Neural cell (in vitro differentiated cells): ENCODE results near the gene ITPKB. TPM values are rescaled to one million over a fixed set of nuclear protein-coding genes. Genes with fewer than 3 reads are reported as not detected.

Source experiments
- H2AFZ ChIP-seq: fragments of 200-600, 300-800 bp; sonication (generic), shearing (Covaris generic); 2 replicates; pipeline ENCODE4 v1.6.0; 2014; ENCODE audit warnings: low read depth, mild to moderate bottlenecking, antibody characterized with exemption, low read length, moderate library complexity
- H3F3A ChIP-seq: fragments of 200-600 bp; shearing (Covaris generic); 2 replicates; pipeline ENCODE4 v1.6.1; 2016; ENCODE audit warnings: mild to moderate bottlenecking, moderate library complexity, mixed read lengths, antibody characterized with exemption, low read length; ENCODE audit not compliant: insufficient read depth, poor library complexity, severe bottlenecking
- H3K27ac ChIP-seq: fragments of 200-600, 300-800 bp; sonication (generic), shearing (Covaris generic); 2 replicates; pipeline ENCODE4 v1.5.1; 2014; ENCODE audit warnings: mild to moderate bottlenecking, low read length, moderate library complexity
- H3K27me3 ChIP-seq: fragments of 300-800, 200-600 bp; sonication (generic), shearing (Covaris generic); 2 replicates; pipeline ENCODE4 v1.6.0; 2014; ENCODE audit warnings: mild to moderate bottlenecking, low read depth, low read length, moderate library complexity; ENCODE audit not compliant: insufficient read depth
- H3K36me3 ChIP-seq: fragments of 300-800, 200-600 bp; sonication (generic), shearing (Covaris generic); 2 replicates; pipeline ENCODE4 v1.5.1; 2014; ENCODE audit warnings: mild to moderate bottlenecking, antibody characterized with exemption, low read length, moderate library complexity; ENCODE audit not compliant: insufficient read depth
- H3K4me2 ChIP-seq: fragments of 300-800, 200-600 bp; sonication (generic), shearing (Covaris generic); 2 replicates; pipeline ENCODE4 v1.6.0; 2014; ENCODE audit warnings: mild to moderate bottlenecking, low read length
- H3K4me3 ChIP-seq: fragments of 300-800, 200-600 bp; sonication (generic), shearing (Covaris generic); 2 replicates; pipeline ENCODE4 v1.5.1; 2014; ENCODE audit warnings: mild to moderate bottlenecking, low read length, moderate library complexity
- H3K79me2 ChIP-seq: fragments of 200-600 bp; shearing (Covaris generic); replicated peaks from 2 replicates; pipeline ENCODE4 v1.6.0; 2014; ENCODE audit warnings: mild to moderate bottlenecking, low read length, moderate library complexity; ENCODE audit not compliant: insufficient read depth
- H3K9ac ChIP-seq: fragments of 300-800, 200-600 bp; sonication (generic), shearing (Covaris generic); 2 replicates; pipeline ENCODE4 v1.6.1; 2016; ENCODE audit warnings: mild to moderate bottlenecking, low read length, mixed read lengths
- H3K9me2 ChIP-seq: fragments of 200-600 bp; shearing (Covaris generic); 2 replicates; pipeline ENCODE4 v1.6.1; 2016; ENCODE audit warnings: mild to moderate bottlenecking, low read length, mixed read lengths; ENCODE audit not compliant: insufficient read depth
- H3K9me3 ChIP-seq: fragments of 200-600, 300-800 bp; sonication (generic), shearing (Covaris generic); 2 replicates; pipeline ENCODE4 v1.6.1; 2016; ENCODE audit warnings: mild to moderate bottlenecking, mixed run types, low read length, moderate library complexity, mixed read lengths
- H4K20me1 ChIP-seq: fragments of 200-600 bp; shearing (Covaris generic); 2 replicates; pipeline ENCODE4 v1.6.1; 2016; ENCODE audit warnings: mild to moderate bottlenecking, mixed run types; ENCODE audit not compliant: insufficient read depth
- CTCF ChIP-seq: fragments of 450-650 bp; IDR thresholded peaks from 2 replicates; pipeline ENCODE4 v1.5.1; 2014; ENCODE audit warnings: antibody characterized with exemption, mild to moderate bottlenecking, moderate library complexity; ENCODE audit not compliant: poor library complexity, severe bottlenecking
- EP300 ChIP-seq: fragments of 450-650 bp; conservative IDR thresholded peaks from 2 replicates; pipeline ENCODE4 v1.6.1; 2014; ENCODE audit warnings: antibody characterized with exemption, mild to moderate bottlenecking, moderate library complexity; ENCODE audit not compliant: poor library complexity, severe bottlenecking
- EZH2 ChIP-seq: fragments of 200-600, 300-800 bp; shearing (Covaris generic), sonication (generic); IDR thresholded peaks from 2 replicates; pipeline ENCODE4 v1.6.1; 2014; ENCODE audit warnings: antibody characterized with exemption, low read length, borderline replicate concordance, mild to moderate bottlenecking; ENCODE audit not compliant: insufficient read depth, poor library complexity, severe bottlenecking
- MXI1 ChIP-seq: fragments of 450-650 bp; conservative IDR thresholded peaks from 2 replicates; pipeline ENCODE4 v1.6.1; 2014; ENCODE audit warnings: antibody characterized with exemption, mild to moderate bottlenecking; ENCODE audit not compliant: poor library complexity, severe bottlenecking
- POLR2AphosphoS5 ChIP-seq: IDR thresholded peaks from 2 replicates; pipeline ENCODE4 v1.6.1; 2012
- RAD21 ChIP-seq: fragments of 450-650 bp; conservative IDR thresholded peaks from 2 replicates; pipeline ENCODE4 v1.6.1; 2014; ENCODE audit warnings: antibody characterized with exemption, mild to moderate bottlenecking, moderate library complexity
- REST ChIP-seq: IDR thresholded peaks from 2 replicates; pipeline ENCODE4 v1.6.1; 2012; ENCODE audit warnings: borderline replicate concordance
- SMC3 ChIP-seq: fragments of 450-650 bp; conservative IDR thresholded peaks from 2 replicates; pipeline ENCODE4 v1.6.1; 2014; ENCODE audit warnings: antibody characterized with exemption, mild to moderate bottlenecking, moderate library complexity; ENCODE audit not compliant: poor library complexity
- TAF1 ChIP-seq: IDR thresholded peaks from 2 replicates; pipeline ENCODE4 v1.6.1; 2012; ENCODE audit warnings: low read depth
- polyA plus RNA-seq: library from polyadenylated mRNA; depleted of rRNA; stranded (reverse); fragments of >200 nt; gene quantifications from 2 replicates; pipeline ENCODE4 v1.2.3, GENCODE V29; 2014

Gene ITPKB
- polyA plus RNA-seq, 1 donor from 2014 or later, result 0.19 TPM

GRCh38 chr1:226604560-226605317, 134.3 kb downstream of the ITPKB start:
- TF ChIP-seq REST, result no peak
- no peak for TF ChIP-seq CTCF
- no peak for TF ChIP-seq POLR2AphosphoS5
- no peak for TF ChIP-seq RAD21
- TF ChIP-seq MXI1, result no peak
- no peak for TF ChIP-seq TAF1
- TF ChIP-seq EP300, result no peak
- no peak for TF ChIP-seq SMC3
- no peak for TF ChIP-seq EZH2
- Histone ChIP-seq H3K79me2 (no peaks in the 10 kb centered on the region), H3F3A (no peaks in the 10 kb centered on the region), H3K9me2 (no peaks in the 10 kb centered on the region), H3K27ac (no peak overlapping the region), H2AFZ (no peak overlapping the region), H4K20me1 (no peaks in the 10 kb centered on the region), H3K27me3 (no peaks in the 10 kb centered on the region), H3K4me3 (no peak overlapping the region), H3K4me2 (no peak overlapping the region), H3K9me3 (no peaks in the 10 kb centered on the region), H3K36me3 (no peaks in the 10 kb centered on the region), H3K9ac (no peak overlapping the region)

- no peaks in the 10 kb centered on the region for H3K79me2 ChIP-seq
- H4K20me1 ChIP-seq, result no peaks in the 10 kb centered on the region
- no peaks in the 10 kb centered on the region for H3K27me3 ChIP-seq
- no peak overlapping the region for H3K27ac ChIP-seq
- no peak overlapping the region for H3K4me2 ChIP-seq
- TF ChIP-seq POLR2AphosphoS5 (no peak), CTCF (no peak), SMC3 (no peak), RAD21 (no peak)
- H3K9me2 ChIP-seq, result no peaks in the 10 kb centered on the region
- no peaks in the 10 kb centered on the region for H3K36me3 ChIP-seq
- no peak overlapping the region for H3K9ac ChIP-seq
- no peak overlapping the region for H2AFZ ChIP-seq
- no peak overlapping the region for H3K4me3 ChIP-seq
- H3F3A ChIP-seq, result no peaks in the 10 kb centered on the region
- no peaks in the 10 kb centered on the region for H3K9me3 ChIP-seq
Measured at GRCh38 chr1:226603858-226604559, 135.1 kb downstream of the ITPKB start.
